Right lobe of liver (tissue), 4 donors: Measurements from ENCODE around the gene MCUB.

Source experiments
- POLR2A ChIP-seq: fragments of 450-650 bp; IDR thresholded peaks from one replicate; pipeline ENCODE4 v1.6.1; 2017; ENCODE audit warnings: antibody characterized with exemption, mild to moderate bottlenecking
- TF ChIP-seq, protein P1 (sequence below), 4 donors: fragments of 200-600 bp in 3 of 4; fragments of 450-650 bp in 1 of 4; IDR thresholded peaks; one replicate each; pipeline versions ENCODE4 v1.5.1 to v1.8.0; 2016 to 2022; ENCODE audit warnings: antibody characterized with exemption in 4 of 4, mild to moderate bottlenecking in 2 of 4
- donor health status: DM: no; HTN: no; CAD: no.
- donor health status: DM: no; HTN: no; CAD: no.
- donor health status: DM: no; HTN: yes; CAD: no.

DNA sequence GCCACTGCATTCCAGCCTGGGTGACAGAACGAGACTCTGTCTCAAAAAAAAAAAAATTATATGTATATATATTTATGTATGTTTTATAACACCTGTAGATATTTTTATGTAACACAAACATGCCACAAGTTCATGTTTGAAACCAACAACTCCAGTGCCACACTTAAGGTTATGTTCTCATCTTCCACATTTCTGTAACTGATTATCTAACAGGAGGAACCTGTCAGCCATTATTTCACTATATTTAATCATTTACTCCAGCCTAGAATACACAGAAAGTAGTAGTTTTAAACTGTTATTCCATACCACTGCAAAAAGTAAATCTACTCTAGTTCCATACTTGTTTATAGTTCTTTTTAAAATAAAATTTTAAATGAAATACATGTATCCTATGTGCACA, 32.3 kb downstream of the MCUB start:
- TF ChIP-seq POLR2A = no peak
- TF ChIP-seq, protein P1, sequence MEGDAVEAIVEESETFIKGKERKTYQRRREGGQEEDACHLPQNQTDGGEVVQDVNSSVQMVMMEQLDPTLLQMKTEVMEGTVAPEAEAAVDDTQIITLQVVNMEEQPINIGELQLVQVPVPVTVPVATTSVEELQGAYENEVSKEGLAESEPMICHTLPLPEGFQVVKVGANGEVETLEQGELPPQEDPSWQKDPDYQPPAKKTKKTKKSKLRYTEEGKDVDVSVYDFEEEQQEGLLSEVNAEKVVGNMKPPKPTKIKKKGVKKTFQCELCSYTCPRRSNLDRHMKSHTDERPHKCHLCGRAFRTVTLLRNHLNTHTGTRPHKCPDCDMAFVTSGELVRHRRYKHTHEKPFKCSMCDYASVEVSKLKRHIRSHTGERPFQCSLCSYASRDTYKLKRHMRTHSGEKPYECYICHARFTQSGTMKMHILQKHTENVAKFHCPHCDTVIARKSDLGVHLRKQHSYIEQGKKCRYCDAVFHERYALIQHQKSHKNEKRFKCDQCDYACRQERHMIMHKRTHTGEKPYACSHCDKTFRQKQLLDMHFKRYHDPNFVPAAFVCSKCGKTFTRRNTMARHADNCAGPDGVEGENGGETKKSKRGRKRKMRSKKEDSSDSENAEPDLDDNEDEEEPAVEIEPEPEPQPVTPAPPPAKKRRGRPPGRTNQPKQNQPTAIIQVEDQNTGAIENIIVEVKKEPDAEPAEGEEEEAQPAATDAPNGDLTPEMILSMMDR (IDR thresholded peaks at IDR 0.05) = no peak
